Upper lobe of right lung (tissue), 1 donor: Measurements from ENCODE around the gene INS. TPM values are rescaled to one million over a fixed set of nuclear protein-coding genes. Genes with fewer than 3 reads are reported as not detected.

ENCODE experiments used
- ATAC-seq: fragments of 200-7000 bp; cut with Tn5 transposase; one replicate; pipeline ENCODE4 v1.9.1; 2020; ENCODE audit warnings: mild to moderate bottlenecking, moderate library complexity
- DNase-seq: peaks from one replicate; pipeline ENCODE4 v3.0.0-alpha.2; 2020
- H3K27ac ChIP-seq: fragments of 200-600 bp; one replicate; pipeline ENCODE4 v1.8.0; 2022
- H3K27me3 ChIP-seq: fragments of 200-600 bp; one replicate; pipeline ENCODE4 v1.8.0; 2022; ENCODE audit warnings: mild to moderate bottlenecking
- H3K36me3 ChIP-seq: fragments of 200-600 bp; one replicate; pipeline ENCODE4 v1.8.0; 2022
- H3K4me1 ChIP-seq: fragments of 200-600 bp; one replicate; pipeline ENCODE4 v1.8.0; 2022
- H3K4me3 ChIP-seq: fragments of 200-600 bp; one replicate; pipeline ENCODE4 v1.8.0; 2022; ENCODE audit warnings: mild to moderate bottlenecking
- H3K9me3 ChIP-seq: fragments of 200-600 bp; one replicate; pipeline ENCODE4 v1.8.0; 2022
- intact Hi-C: fragments of 100-400 bp; cut with DNase I; formaldehyde crosslinking; loops from one replicate; pipeline ENCODE4 v1.11.0; 2022
- total RNA-seq: library from RNA; stranded (reverse); fragmentation: NEBNext Ultra II Directional; extraction: Animal tissue kit (Norgen Biotek cat#: 25700); gene quantifications from one replicate; pipeline ENCODE4 v1.2.1, GENCODE V29; 2021
- TF ChIP-seq, protein P1 (sequence below): fragments of 200-600 bp; IDR thresholded peaks from one replicate; pipeline ENCODE4 v1.8.0; 2022; ENCODE audit warnings: antibody characterized with exemption
- donor health status: DM: no; HTN: yes; CAD: no; lungs with severe emphysema.

INS gene
- total RNA-seq, 1 donor from 2014 or later, result not detected

DNA sequence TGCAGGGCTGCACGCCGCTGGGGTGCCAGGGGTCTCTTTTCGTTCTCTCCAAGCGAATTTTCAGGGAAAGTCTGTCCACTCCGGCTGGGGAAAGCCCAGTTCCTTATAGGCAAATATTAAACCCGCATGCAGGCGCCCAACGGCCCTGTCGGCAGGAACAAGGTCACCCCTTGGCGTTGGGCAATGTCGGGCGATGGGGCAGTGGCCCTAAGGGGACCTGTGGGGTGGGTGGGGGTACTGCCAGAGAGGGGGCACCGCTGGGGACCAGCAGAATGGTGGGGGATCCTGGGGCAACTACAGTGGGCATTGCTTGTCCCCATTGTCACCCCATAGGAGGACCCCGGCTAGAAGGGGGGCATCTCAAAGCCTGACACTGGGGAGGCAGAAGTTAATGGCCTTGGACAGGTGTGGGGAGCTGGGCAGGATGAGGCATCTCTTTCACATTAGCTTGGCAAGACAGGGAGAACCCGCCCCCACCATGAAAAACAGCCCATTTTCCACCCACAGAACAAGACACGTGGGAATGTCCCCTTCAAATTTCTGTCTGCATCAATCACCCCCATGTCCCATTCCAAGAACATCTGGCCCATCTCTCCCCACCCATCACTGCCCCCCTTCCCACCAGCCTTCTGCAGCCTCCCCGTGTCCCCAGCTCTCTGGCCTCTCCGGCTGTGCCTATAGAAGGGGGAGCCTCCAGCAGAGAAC is 16.3 kb downstream of the INS start:
- no peaks in the 10 kb centered on the region for H3K4me1 ChIP-seq
- intact Hi-C loops, result no loop called here
- H3K4me3 ChIP-seq, result no peak overlapping the region
- H3K9me3 ChIP-seq, result no peaks in the 10 kb centered on the region
- H3K27me3 ChIP-seq, result peaks cover 93% of the 10 kb centered on the region
- TF ChIP-seq, protein P1, sequence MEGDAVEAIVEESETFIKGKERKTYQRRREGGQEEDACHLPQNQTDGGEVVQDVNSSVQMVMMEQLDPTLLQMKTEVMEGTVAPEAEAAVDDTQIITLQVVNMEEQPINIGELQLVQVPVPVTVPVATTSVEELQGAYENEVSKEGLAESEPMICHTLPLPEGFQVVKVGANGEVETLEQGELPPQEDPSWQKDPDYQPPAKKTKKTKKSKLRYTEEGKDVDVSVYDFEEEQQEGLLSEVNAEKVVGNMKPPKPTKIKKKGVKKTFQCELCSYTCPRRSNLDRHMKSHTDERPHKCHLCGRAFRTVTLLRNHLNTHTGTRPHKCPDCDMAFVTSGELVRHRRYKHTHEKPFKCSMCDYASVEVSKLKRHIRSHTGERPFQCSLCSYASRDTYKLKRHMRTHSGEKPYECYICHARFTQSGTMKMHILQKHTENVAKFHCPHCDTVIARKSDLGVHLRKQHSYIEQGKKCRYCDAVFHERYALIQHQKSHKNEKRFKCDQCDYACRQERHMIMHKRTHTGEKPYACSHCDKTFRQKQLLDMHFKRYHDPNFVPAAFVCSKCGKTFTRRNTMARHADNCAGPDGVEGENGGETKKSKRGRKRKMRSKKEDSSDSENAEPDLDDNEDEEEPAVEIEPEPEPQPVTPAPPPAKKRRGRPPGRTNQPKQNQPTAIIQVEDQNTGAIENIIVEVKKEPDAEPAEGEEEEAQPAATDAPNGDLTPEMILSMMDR, result no peak
- DNase-seq, result no peak
- no peak for ATAC-seq
- H3K36me3 ChIP-seq, result no peaks in the 10 kb centered on the region
- no peak overlapping the region for H3K27ac ChIP-seq

DNA sequence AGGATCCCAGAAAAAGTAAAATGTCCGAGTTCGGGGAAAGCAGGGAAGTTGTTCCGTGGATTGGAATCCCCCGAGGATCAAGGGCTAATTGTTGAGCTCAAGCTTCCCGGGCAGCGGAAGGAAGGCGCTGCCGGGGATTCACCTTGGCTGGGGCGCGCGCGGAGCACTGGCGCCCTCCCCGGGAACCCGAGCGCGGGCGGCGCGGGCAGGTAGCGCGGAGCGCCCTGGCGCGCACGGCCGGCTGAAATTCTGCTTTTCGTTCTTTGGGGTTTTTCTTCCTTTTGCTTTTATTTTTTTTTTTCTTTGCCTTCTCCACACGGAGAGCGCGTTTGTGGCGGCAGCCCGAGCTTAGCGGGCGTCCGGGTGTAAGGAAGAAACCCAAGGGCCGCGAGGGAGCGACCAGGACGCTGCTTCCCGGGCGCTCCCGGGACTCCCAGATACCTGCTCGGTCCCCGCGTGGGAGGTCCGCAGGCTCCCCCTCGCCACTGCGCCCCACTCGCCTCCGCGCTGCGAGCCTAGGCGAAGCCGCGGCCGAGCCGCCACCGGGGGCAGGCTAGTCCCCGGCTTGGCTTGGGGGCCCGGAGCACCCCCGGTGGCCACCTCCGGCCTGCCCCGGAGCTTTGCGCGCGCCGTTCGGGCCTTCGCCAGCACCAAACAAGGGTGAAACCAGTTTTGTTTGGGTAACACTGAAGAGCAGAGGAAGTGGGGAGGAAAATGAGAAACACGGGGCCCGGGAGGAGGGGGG is 17.0 kb downstream of the INS start:
- Histone ChIP-seq H3K9me3 (no peaks in the 10 kb centered on the region), H3K27me3 (peaks cover 90% of the 10 kb centered on the region), H3K36me3 (no peaks in the 10 kb centered on the region), H3K27ac (no peak overlapping the region), H3K4me3 (no peak overlapping the region), H3K4me1 (no peaks in the 10 kb centered on the region)
- intact Hi-C loops, result no loop called here
- ATAC-seq (no peak), DNase-seq (no peak)
- TF ChIP-seq, protein P1, result no peak

DNA sequence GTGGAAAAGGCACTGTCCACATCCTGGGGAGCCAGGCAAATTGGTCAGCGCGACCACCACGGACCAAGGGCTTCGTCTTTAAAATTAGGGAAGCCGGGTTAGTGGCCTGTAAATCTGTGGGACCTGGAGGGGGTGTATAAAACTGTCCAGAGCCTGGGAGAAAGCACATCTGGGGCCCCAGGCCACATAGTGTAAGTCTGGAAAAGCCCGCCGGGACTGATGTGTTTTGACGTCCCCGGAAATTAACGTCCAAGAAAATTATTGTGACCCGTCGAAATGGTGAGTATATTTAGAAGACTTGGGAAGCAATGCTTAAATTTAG is 17.6 kb downstream of the INS start:
- H3K36me3 ChIP-seq, result no peaks in the 10 kb centered on the region
- no peaks in the 10 kb centered on the region for H3K9me3 ChIP-seq
- intact Hi-C loops, result no loop called here
- H3K4me1 ChIP-seq, result no peaks in the 10 kb centered on the region
- DNase-seq (no peak), ATAC-seq (no peak)
- H3K4me3 ChIP-seq, result no peak overlapping the region
- TF ChIP-seq, protein P1, result no peak
- no peak overlapping the region for H3K27ac ChIP-seq
- H3K27me3 ChIP-seq, result peaks cover 86% of the 10 kb centered on the region

- DNase-seq, result no peak
- Histone ChIP-seq H3K4me1 (peaks cover under 1% of the 10 kb centered on the region), H3K36me3 (no peaks in the 10 kb centered on the region), H3K27me3 (peaks cover 80% of the 10 kb centered on the region), H3K4me3 (no peak overlapping the region), H3K9me3 (no peaks in the 10 kb centered on the region), H3K27ac (no peak overlapping the region)
- TF ChIP-seq, protein P1, result no peak
- intact Hi-C loops, result no loop called here
- no peak for ATAC-seq
Observed at GRCh38 chr11:2142762-2143202, 18.2 kb downstream of the INS start.

DNA sequence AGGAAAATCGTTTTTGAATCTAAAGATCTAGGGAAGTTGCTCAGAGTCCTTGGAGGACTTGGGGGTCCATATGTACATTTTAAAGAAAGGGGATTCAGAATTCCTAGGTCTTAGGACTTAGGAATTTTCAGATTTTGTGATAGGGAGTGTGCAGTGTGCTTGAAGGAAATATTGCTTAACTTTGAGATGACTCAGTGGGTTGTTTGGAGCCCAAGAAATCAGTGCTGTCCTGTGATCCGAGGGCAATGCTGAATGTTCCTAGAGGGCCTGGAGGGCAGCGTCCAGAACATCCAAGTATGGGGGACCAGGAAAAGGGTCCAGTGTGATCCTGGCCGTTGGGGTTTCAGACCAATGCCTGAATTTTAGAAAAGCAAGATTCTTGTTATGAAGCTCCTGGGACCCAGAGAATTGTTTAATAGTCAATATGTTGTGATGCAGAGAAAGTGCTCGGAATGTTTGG is 18.7 kb downstream of the INS start:
- Histone ChIP-seq H3K27me3 (peaks cover 80% of the 10 kb centered on the region), H3K36me3 (no peaks in the 10 kb centered on the region), H3K9me3 (no peaks in the 10 kb centered on the region), H3K4me3 (no peak overlapping the region), H3K4me1 (peaks cover 5% of the 10 kb centered on the region), H3K27ac (no peak overlapping the region)
- ATAC-seq (no peak), DNase-seq (no peak)
- TF ChIP-seq, protein P1, result no peak
- intact Hi-C loops, result no loop called here
